ENCODE measurements around the gene FUT1.
"Not testable (repeated sequence)": the region's sequence is repeated elsewhere in the genome, so short reads cannot be mapped to it uniquely, and the experiment has no call there.

The FUT1 gene

GRCh38 chr19:48786422-48786821, 34.0 kb upstream of the FUT1 start:
- not testable (repeated sequence) for H3K9ac ChIP-seq (ENCODE audit: low read depth, low read length); H3K4me1 ChIP-seq (ENCODE audit: insufficient read depth, low read length)

GRCh38 chr19:48784527-48784926, 32.1 kb upstream of the FUT1 start:
- H3K9ac ChIP-seq (ENCODE audit: low read depth, low read length): no peak overlapping the region
- H3K27me3 ChIP-seq (ENCODE audit: insufficient read depth, low read length): no peaks in the 10 kb centered on the region
- no peaks in the 10 kb centered on the region for H3K9me3 ChIP-seq (ENCODE audit: insufficient read depth, low read depth, low read length)
- no peaks in the 10 kb centered on the region for H3K4me1 ChIP-seq (ENCODE audit: insufficient read depth, low read length)
- no peaks in the 10 kb centered on the region for H3K36me3 ChIP-seq (ENCODE audit: insufficient read depth, low read depth, low read length)
- H3K4me3 ChIP-seq (ENCODE audit: low read length): no peak overlapping the region
- H3K27ac ChIP-seq (ENCODE audit: low read length): no peak overlapping the region

More at GRCh38 chr19:48786422-48786821, 34.0 kb upstream of the FUT1 start:
- H3K9me3 ChIP-seq (ENCODE audit: insufficient read depth, low read depth, low read length); H3K27me3 ChIP-seq (ENCODE audit: insufficient read depth, low read length); H3K36me3 ChIP-seq (ENCODE audit: insufficient read depth, low read depth, low read length); H3K4me3 ChIP-seq (ENCODE audit: low read length); H3K27ac ChIP-seq (ENCODE audit: low read length): not testable (repeated sequence)

- Histone ChIP-seq H3K9me3 (ENCODE audit: insufficient read depth, low read depth, low read length) (no peaks in the 10 kb centered on the region), H3K4me3 (ENCODE audit: low read length) (no peak overlapping the region), H3K9ac (ENCODE audit: low read depth, low read length) (no peak overlapping the region), H3K4me1 (ENCODE audit: insufficient read depth, low read length) (no peaks in the 10 kb centered on the region), H3K27ac (ENCODE audit: low read length) (no peak overlapping the region), H3K27me3 (ENCODE audit: insufficient read depth, low read length) (no peaks in the 10 kb centered on the region), H3K36me3 (ENCODE audit: insufficient read depth, low read depth, low read length) (no peaks in the 10 kb centered on the region)
Observed at GRCh38 chr19:48780631-48781391, 28.4 kb upstream of the FUT1 start.

- H3K9ac ChIP-seq (ENCODE audit: low read depth, low read length): no peak overlapping the region
- H3K36me3 ChIP-seq (ENCODE audit: insufficient read depth, low read depth, low read length): no peaks in the 10 kb centered on the region
- H3K27ac ChIP-seq (ENCODE audit: low read length): no peak overlapping the region
- no peaks in the 10 kb centered on the region for H3K4me1 ChIP-seq (ENCODE audit: insufficient read depth, low read length)
- H3K4me3 ChIP-seq (ENCODE audit: low read length): no peak overlapping the region
- no peaks in the 10 kb centered on the region for H3K9me3 ChIP-seq (ENCODE audit: insufficient read depth, low read depth, low read length)
- no peaks in the 10 kb centered on the region for H3K27me3 ChIP-seq (ENCODE audit: insufficient read depth, low read length)
Observed at GRCh38 chr19:48779636-48780035, 27.2 kb upstream of the FUT1 start.

DNA sequence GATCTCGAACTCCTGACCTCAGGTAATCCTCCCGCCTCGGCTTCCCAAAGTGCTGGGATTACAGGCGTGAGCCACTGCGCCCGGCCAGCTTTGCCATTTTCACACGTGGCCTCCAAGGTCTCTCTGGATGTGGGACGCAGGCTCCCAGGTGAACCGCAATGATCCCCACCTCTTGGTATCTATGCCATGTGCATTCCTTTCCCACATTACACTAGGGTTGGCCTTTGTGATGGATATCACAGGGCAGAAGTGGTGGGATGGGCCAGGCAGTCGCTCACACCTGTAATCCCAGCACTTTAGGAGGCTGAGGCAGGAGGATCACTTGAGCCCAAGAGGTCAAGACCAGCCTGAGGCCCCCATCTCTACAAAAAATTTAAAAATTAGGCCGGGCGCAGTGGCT, 25.3 kb upstream of the FUT1 start:
- Histone ChIP-seq H3K36me3 (ENCODE audit: insufficient read depth, low read depth, low read length) (no peaks in the 10 kb centered on the region), H3K9ac (ENCODE audit: low read depth, low read length) (no peak overlapping the region), H3K27ac (ENCODE audit: low read length) (no peak overlapping the region), H3K4me1 (ENCODE audit: insufficient read depth, low read length) (no peaks in the 10 kb centered on the region), H3K4me3 (ENCODE audit: low read length) (no peak overlapping the region), H3K27me3 (ENCODE audit: insufficient read depth, low read length) (no peaks in the 10 kb centered on the region), H3K9me3 (ENCODE audit: insufficient read depth, low read depth, low read length) (no peaks in the 10 kb centered on the region)

GRCh38 chr19:48777139-48777538, 24.7 kb upstream of the FUT1 start:
- no peak overlapping the region for H3K4me3 ChIP-seq (ENCODE audit: low read length)
- H3K27ac ChIP-seq (ENCODE audit: low read length): no peak overlapping the region
- H3K36me3 ChIP-seq (ENCODE audit: insufficient read depth, low read depth, low read length): no peaks in the 10 kb centered on the region
- H3K9me3 ChIP-seq (ENCODE audit: insufficient read depth, low read depth, low read length): no peaks in the 10 kb centered on the region
- H3K4me1 ChIP-seq (ENCODE audit: insufficient read depth, low read length): no peaks in the 10 kb centered on the region
- no peak overlapping the region for H3K9ac ChIP-seq (ENCODE audit: low read depth, low read length)
- no peaks in the 10 kb centered on the region for H3K27me3 ChIP-seq (ENCODE audit: insufficient read depth, low read length)

DNA sequence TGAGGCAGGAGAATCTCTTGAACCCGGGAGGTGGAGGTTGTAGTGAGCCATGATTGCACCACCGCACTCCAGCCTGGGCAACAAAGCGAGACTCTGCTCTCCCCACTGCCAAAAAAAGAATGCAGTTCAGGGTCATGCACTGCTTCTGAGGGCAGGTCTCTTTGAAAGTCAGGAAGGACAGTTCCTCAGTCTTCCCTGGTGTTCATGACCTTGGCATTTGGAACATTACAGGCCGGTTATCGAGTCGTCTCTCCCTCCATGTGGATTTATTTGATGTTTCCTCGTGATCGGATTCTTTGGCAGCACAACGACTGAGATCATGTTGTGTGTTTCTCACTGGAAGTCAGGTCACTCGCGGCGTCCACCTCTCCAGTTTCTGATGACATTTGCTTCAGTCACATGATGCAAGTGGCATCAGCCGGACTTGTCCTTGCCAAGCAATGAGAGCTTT, 20.1 kb upstream of the FUT1 start:
- no peak overlapping the region for H3K9ac ChIP-seq (ENCODE audit: low read depth, low read length)
- no peaks in the 10 kb centered on the region for H3K9me3 ChIP-seq (ENCODE audit: insufficient read depth, low read depth, low read length)
- no peak overlapping the region for H3K4me3 ChIP-seq (ENCODE audit: low read length)
- no peak overlapping the region for H3K27ac ChIP-seq (ENCODE audit: low read length)
- no peaks in the 10 kb centered on the region for H3K27me3 ChIP-seq (ENCODE audit: insufficient read depth, low read length)
- no peaks in the 10 kb centered on the region for H3K36me3 ChIP-seq (ENCODE audit: insufficient read depth, low read depth, low read length)
- H3K4me1 ChIP-seq (ENCODE audit: insufficient read depth, low read length): no peaks in the 10 kb centered on the region

DNA sequence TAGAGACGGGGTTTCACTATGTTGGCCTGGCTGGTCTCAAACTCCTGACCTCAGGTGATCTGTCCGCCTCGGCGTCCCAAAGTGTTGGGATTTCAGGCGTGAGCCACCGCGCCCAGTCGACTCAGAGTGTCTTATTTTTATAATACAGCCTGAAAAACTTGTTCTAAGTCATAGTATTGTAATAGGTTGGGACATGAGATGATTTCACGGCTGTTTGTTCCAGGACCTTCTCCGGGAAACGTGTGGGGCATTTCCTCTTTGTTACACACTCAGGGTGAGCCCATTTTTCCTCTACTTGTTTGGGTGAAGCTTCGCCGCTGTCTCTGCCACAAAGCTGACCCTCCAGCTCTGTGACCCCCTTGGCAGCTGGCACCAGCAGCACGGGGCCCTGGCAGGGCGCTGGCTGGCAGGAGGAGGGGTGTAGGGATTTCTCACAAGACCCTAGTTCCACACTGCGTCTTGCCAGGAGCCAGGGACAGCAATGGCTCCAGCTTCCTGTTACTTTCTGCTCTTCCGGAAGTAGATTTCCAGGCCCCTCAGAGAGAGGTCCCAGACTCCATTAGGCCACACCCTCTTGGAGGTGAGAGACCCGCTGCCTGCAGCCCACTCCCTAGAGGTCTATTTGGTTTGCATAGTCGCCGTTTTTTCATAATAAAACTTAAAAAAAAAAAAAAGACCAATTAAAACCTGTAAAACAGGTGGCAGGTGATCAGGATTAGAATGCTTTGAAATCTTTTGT, 18.5 kb upstream of the FUT1 start:
- H3K9me3 ChIP-seq (ENCODE audit: insufficient read depth, low read depth, low read length): no peaks in the 10 kb centered on the region
- no peak overlapping the region for H3K9ac ChIP-seq (ENCODE audit: low read depth, low read length)
- no peaks in the 10 kb centered on the region for H3K27me3 ChIP-seq (ENCODE audit: insufficient read depth, low read length)
- H3K36me3 ChIP-seq (ENCODE audit: insufficient read depth, low read depth, low read length): no peaks in the 10 kb centered on the region
- H3K4me3 ChIP-seq (ENCODE audit: low read length): no peak overlapping the region
- H3K4me1 ChIP-seq (ENCODE audit: insufficient read depth, low read length): no peaks in the 10 kb centered on the region
- H3K27ac ChIP-seq (ENCODE audit: low read length): no peak overlapping the region

DNA sequence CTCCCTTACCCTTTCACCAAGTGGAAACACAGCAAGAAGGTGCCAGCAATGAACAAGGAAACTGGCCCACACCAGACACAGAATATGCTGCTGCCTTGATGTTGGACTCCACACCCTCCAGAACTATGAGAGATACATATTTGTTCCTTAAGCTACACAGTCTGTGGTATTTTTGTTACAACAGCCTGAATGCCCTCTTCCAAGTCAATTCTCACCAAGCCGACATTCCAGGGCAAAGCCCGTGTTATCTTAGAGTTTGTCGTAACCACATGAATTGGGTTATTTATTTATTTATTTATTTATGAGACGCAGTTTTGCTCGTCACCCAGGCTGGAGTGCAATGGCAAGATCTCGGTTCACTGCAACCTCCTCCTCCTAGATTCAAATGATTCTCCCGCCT, 17.8 kb upstream of the FUT1 start:
- Histone ChIP-seq H3K4me1 (ENCODE audit: insufficient read depth, low read length) (no peaks in the 10 kb centered on the region), H3K9me3 (ENCODE audit: insufficient read depth, low read depth, low read length) (no peaks in the 10 kb centered on the region), H3K27me3 (ENCODE audit: insufficient read depth, low read length) (no peaks in the 10 kb centered on the region), H3K9ac (ENCODE audit: low read depth, low read length) (no peak overlapping the region), H3K27ac (ENCODE audit: low read length) (no peak overlapping the region), H3K36me3 (ENCODE audit: insufficient read depth, low read depth, low read length) (no peaks in the 10 kb centered on the region), H3K4me3 (ENCODE audit: low read length) (no peak overlapping the region)

- no peaks in the 10 kb centered on the region for H3K27me3 ChIP-seq (ENCODE audit: insufficient read depth, low read length)
- H3K4me3 ChIP-seq (ENCODE audit: low read length): no peak overlapping the region
- no peaks in the 10 kb centered on the region for H3K9me3 ChIP-seq (ENCODE audit: insufficient read depth, low read depth, low read length)
- no peaks in the 10 kb centered on the region for H3K4me1 ChIP-seq (ENCODE audit: insufficient read depth, low read length)
- H3K9ac ChIP-seq (ENCODE audit: low read depth, low read length): no peak overlapping the region
- no peak overlapping the region for H3K27ac ChIP-seq (ENCODE audit: low read length)
- no peaks in the 10 kb centered on the region for H3K36me3 ChIP-seq (ENCODE audit: insufficient read depth, low read depth, low read length)
Observed at GRCh38 chr19:48768994-48769713, 16.7 kb upstream of the FUT1 start.

DNA sequence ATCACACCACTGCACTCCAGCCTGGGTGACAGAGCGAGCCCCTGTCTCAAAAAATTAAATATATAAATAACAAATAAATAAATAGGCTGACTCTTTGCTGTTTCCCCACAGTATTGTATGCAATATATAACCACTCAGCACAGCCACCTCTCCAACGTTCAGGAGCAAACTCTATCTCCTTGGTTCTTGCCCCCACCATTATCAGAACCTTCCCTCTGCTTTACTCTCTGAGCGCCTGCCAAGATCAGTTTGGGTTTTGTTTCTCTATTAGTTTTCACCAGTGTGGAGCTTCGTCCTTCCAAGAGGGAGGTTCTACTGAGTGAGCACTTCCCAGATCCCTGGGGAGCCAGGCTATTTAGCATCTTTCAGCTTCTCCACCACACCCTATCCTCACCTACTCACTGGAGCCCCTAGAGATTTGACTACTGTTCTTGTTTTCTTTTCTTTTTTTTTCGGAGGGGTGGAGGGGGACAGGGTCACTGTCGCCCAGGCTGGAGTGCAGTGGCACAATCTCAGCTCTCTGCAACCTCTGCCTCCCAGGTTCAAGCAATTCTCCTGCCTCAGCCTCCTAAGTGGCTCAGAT, 15.8 kb upstream of the FUT1 start:
- H3K4me3 ChIP-seq (ENCODE audit: low read length); H3K9me3 ChIP-seq (ENCODE audit: insufficient read depth, low read depth, low read length); H3K4me1 ChIP-seq (ENCODE audit: insufficient read depth, low read length); H3K36me3 ChIP-seq (ENCODE audit: insufficient read depth, low read depth, low read length); H3K9ac ChIP-seq (ENCODE audit: low read depth, low read length); H3K27me3 ChIP-seq (ENCODE audit: insufficient read depth, low read length); H3K27ac ChIP-seq (ENCODE audit: low read length): not testable (repeated sequence)

Data from iPS-20b (cell line).